Measurements from ENCODE around the gene IL25. TPM values are rescaled to one million over a fixed set of nuclear protein-coding genes. Genes with fewer than 3 reads are reported as not detected.
A peak's percentile ranks its signal among the peaks of the same experiment; 100 is the strongest.

Gene IL25
- total RNA-seq, 4 donors from 2014 or later = not detected

GRCh38 chr14:23326491-23327332, 45.9 kb upstream of the IL25 start:
- H3K4me1 ChIP-seq = peaks cover 16 to 29% (median 20%) of the 10 kb centered on the region in 4 donors
- DNase-seq (ENCODE audit: extremely low spot score) = no peak
- no peaks in the 10 kb centered on the region for H3K27me3 ChIP-seq
- H3K27ac ChIP-seq (replicated peaks in 1 of 4) = no peak overlapping the region
- H3K4me3 ChIP-seq = no peak overlapping the region
- H3K36me3 ChIP-seq = peaks cover 16 to 38% (median 32%) of the 10 kb centered on the region in 4 donors
- WGBS = 81% methylated on average over 13 of the region's 13 CpGs
- H3K9me3 ChIP-seq = no peaks in the 10 kb centered on the region
- TF ChIP-seq POLR2A (IDR thresholded peaks at IDR 0.05; ENCODE audit: low read depth) = no peak
- no peak for TF ChIP-seq EP300 (IDR thresholded peaks at IDR 0.05)
- TF ChIP-seq POLR2AphosphoS5 (IDR thresholded peaks at IDR 0.05) = no peak
- TF ChIP-seq, protein P1, sequence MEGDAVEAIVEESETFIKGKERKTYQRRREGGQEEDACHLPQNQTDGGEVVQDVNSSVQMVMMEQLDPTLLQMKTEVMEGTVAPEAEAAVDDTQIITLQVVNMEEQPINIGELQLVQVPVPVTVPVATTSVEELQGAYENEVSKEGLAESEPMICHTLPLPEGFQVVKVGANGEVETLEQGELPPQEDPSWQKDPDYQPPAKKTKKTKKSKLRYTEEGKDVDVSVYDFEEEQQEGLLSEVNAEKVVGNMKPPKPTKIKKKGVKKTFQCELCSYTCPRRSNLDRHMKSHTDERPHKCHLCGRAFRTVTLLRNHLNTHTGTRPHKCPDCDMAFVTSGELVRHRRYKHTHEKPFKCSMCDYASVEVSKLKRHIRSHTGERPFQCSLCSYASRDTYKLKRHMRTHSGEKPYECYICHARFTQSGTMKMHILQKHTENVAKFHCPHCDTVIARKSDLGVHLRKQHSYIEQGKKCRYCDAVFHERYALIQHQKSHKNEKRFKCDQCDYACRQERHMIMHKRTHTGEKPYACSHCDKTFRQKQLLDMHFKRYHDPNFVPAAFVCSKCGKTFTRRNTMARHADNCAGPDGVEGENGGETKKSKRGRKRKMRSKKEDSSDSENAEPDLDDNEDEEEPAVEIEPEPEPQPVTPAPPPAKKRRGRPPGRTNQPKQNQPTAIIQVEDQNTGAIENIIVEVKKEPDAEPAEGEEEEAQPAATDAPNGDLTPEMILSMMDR (IDR thresholded peaks at IDR 0.05) = no peak
- intact Hi-C loops (cut with DNase I) = loop anchor here (1.0 to 5.0 kb wide), 2 partner anchors 54 to 141 kb away; partner anchors contain the start of gene NGDN

DNA sequence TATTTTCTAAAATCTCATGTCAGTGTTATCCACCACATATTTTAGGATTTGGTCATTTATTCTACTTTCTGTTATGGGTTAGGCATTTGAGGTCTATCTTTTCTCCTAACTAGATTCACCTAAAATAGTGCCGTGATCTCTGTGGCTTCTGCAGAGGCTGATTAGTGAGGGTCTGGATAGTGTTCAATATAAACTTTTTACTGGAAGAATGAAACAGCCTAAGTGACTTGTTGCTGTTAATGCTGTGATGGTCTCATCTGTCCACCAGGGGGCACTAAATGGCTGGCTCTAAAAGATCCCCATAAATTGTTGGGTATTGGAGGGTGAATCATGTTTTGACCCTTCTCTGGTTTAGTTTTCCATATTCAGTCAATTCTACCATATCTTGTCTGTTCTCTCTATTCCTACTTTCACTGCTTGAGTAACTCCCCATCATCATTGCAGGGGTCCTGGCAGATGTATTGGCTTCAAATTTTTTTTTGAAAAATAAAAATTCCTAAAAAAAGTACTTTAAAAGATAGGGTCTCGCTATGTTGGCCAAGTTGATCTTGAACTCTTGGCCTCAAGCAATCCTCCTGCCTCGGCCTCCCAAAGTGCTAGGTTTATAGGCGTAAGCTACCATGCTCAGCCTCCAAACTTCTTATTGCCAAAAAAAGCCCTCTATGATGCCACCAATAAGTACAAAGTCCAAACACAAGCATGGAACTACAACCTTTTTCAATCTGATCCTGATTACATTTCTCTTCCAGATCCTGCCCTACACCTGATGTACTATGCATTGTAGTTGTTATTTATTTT, 44.5 kb upstream of the IL25 start:
- Histone ChIP-seq H3K36me3 (peaks cover 16 to 32% (median 28%) of the 10 kb centered on the region in 4 donors), H3K4me1 (peaks cover 5 to 15% (median 9%) of the 10 kb centered on the region in 4 donors), H3K9me3 (no peaks in the 10 kb centered on the region), H3K4me3 (no peak overlapping the region), H3K27me3 (no peaks in the 10 kb centered on the region), H3K27ac (replicated peaks in 1 of 4) (no peak overlapping the region)
- TF ChIP-seq EP300 (IDR thresholded peaks at IDR 0.05) = no peak
- TF ChIP-seq, protein P1 (IDR thresholded peaks at IDR 0.05) = peak; percentile 83 to 85 (median 84)
- TF ChIP-seq POLR2AphosphoS5 (IDR thresholded peaks at IDR 0.05) = no peak
- no peak for DNase-seq (ENCODE audit: extremely low spot score)
- 50% methylated on average over 4 of the region's 4 CpGs for WGBS
- intact Hi-C loops (cut with DNase I) = loop anchor here (1.0 to 5.0 kb wide), 2 partner anchors 52 to 139 kb away; partner anchors contain the start of gene NGDN

- no peak for DNase-seq (ENCODE audit: extremely low spot score)
- intact Hi-C loops (cut with DNase I) = no loop called here
- Histone ChIP-seq H3K27ac (replicated peaks in 1 of 4) (no peak overlapping the region), H3K4me1 (no peaks in the 10 kb centered on the region), H3K36me3 (no peaks in the 10 kb centered on the region), H3K4me3 (no peak overlapping the region), H3K9me3 (no peaks in the 10 kb centered on the region), H3K27me3 (peaks cover 0 to 5% (median 0%) of the 10 kb centered on the region in 4 donors)
- no peak for TF ChIP-seq POLR2AphosphoS5 (IDR thresholded peaks at IDR 0.05)
- no peak for TF ChIP-seq EP300 (IDR thresholded peaks at IDR 0.05)
- TF ChIP-seq, protein P1 (IDR thresholded peaks at IDR 0.05) = no peak
- TF ChIP-seq POLR2A (IDR thresholded peaks at IDR 0.05; ENCODE audit: low read depth) = no peak
- WGBS = 90% methylated on average over 5 of the region's 5 CpGs
These were observed 37.0 kb upstream of the IL25 start for GRCh38 chr14:23335623-23336022.

- Histone ChIP-seq H3K9me3 (no peaks in the 10 kb centered on the region), H3K27ac (replicated peaks in 1 of 4) (no peak overlapping the region), H3K4me3 (no peak overlapping the region), H3K27me3 (no peaks in the 10 kb centered on the region), H3K4me1 (no peaks in the 10 kb centered on the region), H3K36me3 (no peaks in the 10 kb centered on the region)
- WGBS = 86% methylated on average over 1 of the region's 1 CpG
- intact Hi-C loops (cut with DNase I) = no loop called here
- TF ChIP-seq POLR2AphosphoS5 (IDR thresholded peaks at IDR 0.05) (no peak), POLR2A (IDR thresholded peaks at IDR 0.05; ENCODE audit: low read depth) (no peak), EP300 (IDR thresholded peaks at IDR 0.05) (no peak)
- TF ChIP-seq, protein P1 (IDR thresholded peaks at IDR 0.05) = no peak
- no peak for DNase-seq (ENCODE audit: extremely low spot score)
These were observed 32.9 kb upstream of the IL25 start for GRCh38 chr14:23339506-23340268.

Measured in esophagus muscularis mucosa (tissue), 4 donors.